ENCODE data around the gene DEFB126. TPM values are rescaled to one million over a fixed set of nuclear protein-coding genes. Genes with fewer than 3 reads are reported as not detected.
"Not testable (repeated sequence)": the region's sequence is repeated elsewhere in the genome, so short reads cannot be mapped to it uniquely, and the experiment has no call there.

The DEFB126 gene
- not detected in 2 replicates for total RNA-seq (2021)
- Bru-seq, nascent RNA = not detected
- not detected for BruChase-seq, experiment 1, labeled RNA remaining after a 2-hour chase
- not detected for BruChase-seq, experiment 2, labeled RNA remaining after a 6-hour chase
- long read RNA-seq = 0 reads

DNA sequence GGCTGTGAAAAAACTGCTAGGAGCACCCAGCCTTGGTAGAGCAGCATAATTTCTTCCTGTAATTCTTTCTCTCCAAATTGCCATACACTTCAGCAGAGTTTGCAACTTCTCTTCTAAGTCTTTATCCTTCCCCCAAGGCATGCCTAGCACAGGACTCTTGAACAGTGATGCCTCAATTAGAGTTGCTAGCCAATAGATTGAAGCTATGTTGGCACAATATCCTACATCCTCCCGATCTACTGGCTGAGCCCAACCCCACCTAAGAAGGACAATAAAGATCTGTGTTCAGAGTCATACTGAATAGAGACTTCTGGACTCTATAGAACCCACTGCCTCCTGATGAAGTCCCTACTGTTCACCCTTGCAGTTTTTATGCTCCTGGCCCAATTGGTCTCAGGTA, at the start of gene DEFB126:
DEFB126 (plus strand) TSS at position 301 of the 400 bp plus-strand sequence; CDS start at position 340, 39 bp downstream.
- Histone ChIP-seq H3K27ac (no peak within 1 kb of the TSS), H2AFZ (no peak within 1 kb of the TSS), H3K4me1 (replicated peaks; ENCODE audit: insufficient read depth) (no peaks in the 10 kb centered on the region), H3K9me2 (ENCODE audit: insufficient read depth) (no peaks in the 10 kb centered on the region; the same call in 1 of the 2 replicates), H4K20me1 (ENCODE audit: insufficient read depth) (no peaks in the 10 kb centered on the region), H3K79me2 (ENCODE audit: low read depth) (no peaks in the 10 kb centered on the region), H3K36me3 (ENCODE audit: low read depth) (no peaks in the 10 kb centered on the region), H3K9me3 (ENCODE audit: insufficient read depth, low read depth) (peaks cover 3% of the 10 kb centered on the region; the same call in 1 of the 2 replicates), H3K4me3 (no peak within 1 kb of the TSS), H3F3A (ENCODE audit: insufficient read depth, low read depth) (no peaks in the 10 kb centered on the region), H3K27me3 (ENCODE audit: insufficient read depth, low read depth) (peaks cover 35% of the 10 kb centered on the region), H3K4me2 (no peak within 1 kb of the TSS)
- ChIA-PET CTCF (interaction anchor here (0.5 kb wide), 1 partner anchor 122 kb away, joined by 4 read pairs; no protein-coding TSS in a partner anchor), POLR2A (ENCODE audit: unreplicated experiment) (no interaction called here)
- TF ChIP-seq EZH2 (IDR thresholded peaks at IDR 0.05; ENCODE audit: low read depth) = no peak
- TF ChIP-seq, protein P1, sequence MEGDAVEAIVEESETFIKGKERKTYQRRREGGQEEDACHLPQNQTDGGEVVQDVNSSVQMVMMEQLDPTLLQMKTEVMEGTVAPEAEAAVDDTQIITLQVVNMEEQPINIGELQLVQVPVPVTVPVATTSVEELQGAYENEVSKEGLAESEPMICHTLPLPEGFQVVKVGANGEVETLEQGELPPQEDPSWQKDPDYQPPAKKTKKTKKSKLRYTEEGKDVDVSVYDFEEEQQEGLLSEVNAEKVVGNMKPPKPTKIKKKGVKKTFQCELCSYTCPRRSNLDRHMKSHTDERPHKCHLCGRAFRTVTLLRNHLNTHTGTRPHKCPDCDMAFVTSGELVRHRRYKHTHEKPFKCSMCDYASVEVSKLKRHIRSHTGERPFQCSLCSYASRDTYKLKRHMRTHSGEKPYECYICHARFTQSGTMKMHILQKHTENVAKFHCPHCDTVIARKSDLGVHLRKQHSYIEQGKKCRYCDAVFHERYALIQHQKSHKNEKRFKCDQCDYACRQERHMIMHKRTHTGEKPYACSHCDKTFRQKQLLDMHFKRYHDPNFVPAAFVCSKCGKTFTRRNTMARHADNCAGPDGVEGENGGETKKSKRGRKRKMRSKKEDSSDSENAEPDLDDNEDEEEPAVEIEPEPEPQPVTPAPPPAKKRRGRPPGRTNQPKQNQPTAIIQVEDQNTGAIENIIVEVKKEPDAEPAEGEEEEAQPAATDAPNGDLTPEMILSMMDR (conservative IDR thresholded peaks at IDR 0.05) = no peak
- BruUV-seq (replicated peaks) = no TSS peak
- DNase-seq = no peak
- intact Hi-C loops (cut with micrococcal nuclease; ENCODE audit: unreplicated experiment) = no loop called here

GRCh38 chr20:93641-94040, 48.7 kb upstream of the DEFB126 start:
- BruUV-seq (replicated peaks) = no TSS peak
- Histone ChIP-seq H2AFZ (no peak overlapping the region), H3K9me3 (ENCODE audit: insufficient read depth, low read depth) (peaks cover 6% of the 10 kb centered on the region; the same call in 1 of the 2 replicates), H3K4me2 (no peak overlapping the region), H3K79me2 (ENCODE audit: low read depth) (no peaks in the 10 kb centered on the region), H3K27me3 (ENCODE audit: insufficient read depth, low read depth) (peaks cover 8% of the 10 kb centered on the region), H3F3A (ENCODE audit: insufficient read depth, low read depth) (no peaks in the 10 kb centered on the region), H3K4me1 (replicated peaks; ENCODE audit: insufficient read depth) (no peaks in the 10 kb centered on the region), H3K27ac (no peak overlapping the region), H4K20me1 (ENCODE audit: insufficient read depth) (no peaks in the 10 kb centered on the region), H3K36me3 (ENCODE audit: low read depth) (no peaks in the 10 kb centered on the region), H3K9me2 (ENCODE audit: insufficient read depth) (no peaks in the 10 kb centered on the region), H3K4me3 (no peak overlapping the region)
- ChIA-PET CTCF (interaction anchor here (0.5 kb wide), 1 partner anchor 550 kb away, joined by 9 read pairs; no protein-coding TSS in a partner anchor), POLR2A (ENCODE audit: unreplicated experiment) (no interaction called here)
- TF ChIP-seq, protein P1 (conservative IDR thresholded peaks at IDR 0.05) = no peak
- no peak for TF ChIP-seq EZH2 (IDR thresholded peaks at IDR 0.05; ENCODE audit: low read depth)
- no peak for DNase-seq
- intact Hi-C loops (cut with micrococcal nuclease; ENCODE audit: unreplicated experiment) = no loop called here

- ChIA-PET POLR2A (ENCODE audit: unreplicated experiment) (no interaction called here), CTCF (no interaction called here)
- H4K20me1 ChIP-seq (ENCODE audit: insufficient read depth) = no peaks in the 10 kb centered on the region
- H3K4me1 ChIP-seq (replicated peaks; ENCODE audit: insufficient read depth) = no peaks in the 10 kb centered on the region
- no peak overlapping the region for H2AFZ ChIP-seq
- peaks cover 8% of the 10 kb centered on the region for H3K27me3 ChIP-seq (ENCODE audit: insufficient read depth, low read depth)
- TF ChIP-seq, protein P1 (conservative IDR thresholded peaks at IDR 0.05) = no peak
- TF ChIP-seq EZH2 (IDR thresholded peaks at IDR 0.05; ENCODE audit: low read depth) = no peak
- no peak overlapping the region for H3K4me2 ChIP-seq
- peaks cover 6% of the 10 kb centered on the region; the same call in 1 of the 2 replicates for H3K9me3 ChIP-seq (ENCODE audit: insufficient read depth, low read depth)
- no peak for DNase-seq
- H3K4me3 ChIP-seq = no peak overlapping the region
- no peak overlapping the region for H3K27ac ChIP-seq
- H3K79me2 ChIP-seq (ENCODE audit: low read depth) = no peaks in the 10 kb centered on the region
- no peaks in the 10 kb centered on the region for H3K36me3 ChIP-seq (ENCODE audit: low read depth)
- intact Hi-C loops (cut with micrococcal nuclease; ENCODE audit: unreplicated experiment) = no loop called here
- BruUV-seq (replicated peaks) = no TSS peak
- H3K9me2 ChIP-seq (ENCODE audit: insufficient read depth) = no peaks in the 10 kb centered on the region
- H3F3A ChIP-seq (ENCODE audit: insufficient read depth, low read depth) = no peaks in the 10 kb centered on the region
Observed at GRCh38 chr20:95215-95614, 47.2 kb upstream of the DEFB126 start.

DNA sequence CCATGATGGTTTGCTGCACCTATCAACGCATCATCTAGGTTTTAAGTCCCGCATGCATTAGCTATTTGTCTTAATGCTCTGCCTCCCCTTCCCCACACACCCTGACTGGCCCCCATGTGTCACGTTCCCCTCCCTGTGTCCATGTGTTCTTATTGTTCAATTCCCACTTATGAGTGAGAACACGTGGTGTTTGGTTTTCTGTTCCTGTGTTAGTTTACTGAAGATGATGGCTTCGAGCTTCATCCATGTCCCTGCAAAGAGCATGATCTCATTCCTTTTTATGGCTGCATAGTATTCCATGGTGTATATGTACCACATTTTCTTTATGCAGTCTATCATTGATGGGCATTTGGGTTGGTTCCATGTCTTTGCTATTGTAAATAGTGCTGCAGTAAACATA, 44.7 kb upstream of the DEFB126 start:
- POLR2A ChIA-PET (ENCODE audit: unreplicated experiment); H4K20me1 ChIP-seq (ENCODE audit: insufficient read depth); H3K36me3 ChIP-seq (ENCODE audit: low read depth); H3K4me3 ChIP-seq; H3K9me3 ChIP-seq (ENCODE audit: insufficient read depth, low read depth); intact Hi-C loops (cut with micrococcal nuclease; ENCODE audit: unreplicated experiment); H3K4me1 ChIP-seq (replicated peaks; ENCODE audit: insufficient read depth); H3K79me2 ChIP-seq (ENCODE audit: low read depth); H3F3A ChIP-seq (ENCODE audit: insufficient read depth, low read depth); CTCF ChIA-PET; H3K4me2 ChIP-seq; H3K27ac ChIP-seq; H3K27me3 ChIP-seq (ENCODE audit: insufficient read depth, low read depth); H2AFZ ChIP-seq; H3K9me2 ChIP-seq (ENCODE audit: insufficient read depth); DNase-seq; BruUV-seq (replicated peaks): not testable (repeated sequence)
